ENCODE measurements around the gene SLC12A4. TPM values are rescaled to one million over a fixed set of nuclear protein-coding genes. Genes with fewer than 3 reads are reported as not detected.

SLC12A4 gene
- total RNA-seq, 1 experiment from 2014 or later = 41.9 TPM

- Histone ChIP-seq H3K27ac (ENCODE audit: low read depth, low read length, poor library complexity, severe bottlenecking) (no peak overlapping the region), H3K9me3 (ENCODE audit: low read depth, low read length, poor library complexity, severe bottlenecking) (no peaks in the 10 kb centered on the region), H3K36me3 (ENCODE audit: insufficient read depth, low read length, poor library complexity, severe bottlenecking) (no peaks in the 10 kb centered on the region), H3K4me3 (ENCODE audit: low read depth, low read length, poor library complexity, severe bottlenecking) (no peak overlapping the region), H3K27me3 (replicated peaks; ENCODE audit: insufficient read depth, low read depth, low read length, poor library complexity) (no peaks in the 10 kb centered on the region), H3K4me1 (ENCODE audit: insufficient read depth, low read length, poor library complexity, severe bottlenecking) (no peaks in the 10 kb centered on the region)
- intact Hi-C loops (cut with micrococcal nuclease; ENCODE audit: unreplicated experiment) = no loop called here
- TF ChIP-seq EZH2 (IDR thresholded peaks at IDR 0.05; ENCODE audit: borderline replicate concordance, low read depth, low read length, poor library complexity, severe bottlenecking) (no peak), CTCF (conservative IDR thresholded peaks at IDR 0.05; ENCODE audit: low read depth, low read length) (no peak)
- peak; percentile 35 for DNase-seq (ENCODE audit: low spot score)
- BruUV-seq (replicated peaks) = TSS peak; percentile 16
- POLR2A ChIA-PET (ENCODE audit: low non-redundant PET) = interaction anchor here (0.7 kb wide), 1 partner anchor 374 kb away, joined by 4 read pairs; no protein-coding TSS in a partner anchor
- CTCF ChIA-PET = interaction anchor here (0.9 kb wide), 1 partner anchor 10 kb away, joined by 3 read pairs; no protein-coding TSS in a partner anchor
Observed at GRCh38 chr16:67910158-67910557, 58.3 kb downstream of the SLC12A4 start.

GRCh38 chr16:67909056-67909742 is 59.2 kb downstream of the SLC12A4 start:
- H3K9me3 ChIP-seq (ENCODE audit: low read depth, low read length, poor library complexity, severe bottlenecking) = no peaks in the 10 kb centered on the region
- ChIA-PET POLR2A (ENCODE audit: low non-redundant PET) (no interaction called here), CTCF (no interaction called here)
- TF ChIP-seq EZH2 (IDR thresholded peaks at IDR 0.05; ENCODE audit: borderline replicate concordance, low read depth, low read length, poor library complexity, severe bottlenecking) (no peak), CTCF (conservative IDR thresholded peaks at IDR 0.05; ENCODE audit: low read depth, low read length) (no peak)
- no peaks in the 10 kb centered on the region for H3K4me1 ChIP-seq (ENCODE audit: insufficient read depth, low read length, poor library complexity, severe bottlenecking)
- H3K27ac ChIP-seq (ENCODE audit: low read depth, low read length, poor library complexity, severe bottlenecking) = no peak overlapping the region
- H3K27me3 ChIP-seq (replicated peaks; ENCODE audit: insufficient read depth, low read depth, low read length, poor library complexity) = no peaks in the 10 kb centered on the region
- no TSS peak for BruUV-seq (replicated peaks)
- intact Hi-C loops (cut with micrococcal nuclease; ENCODE audit: unreplicated experiment) = no loop called here
- DNase-seq (ENCODE audit: low spot score) = no peak
- H3K4me3 ChIP-seq (ENCODE audit: low read depth, low read length, poor library complexity, severe bottlenecking) = no peak overlapping the region
- no peaks in the 10 kb centered on the region for H3K36me3 ChIP-seq (ENCODE audit: insufficient read depth, low read length, poor library complexity, severe bottlenecking)

GRCh38 chr16:67907397-67908180 is 60.8 kb downstream of the SLC12A4 start:
- POLR2A ChIA-PET (ENCODE audit: low non-redundant PET) = interaction anchor here (0.6 kb wide), 1 partner anchor 124 kb away, joined by 12 read pairs; no protein-coding TSS in a partner anchor
- CTCF ChIA-PET = no interaction called here
- Histone ChIP-seq H3K9me3 (ENCODE audit: low read depth, low read length, poor library complexity, severe bottlenecking) (no peaks in the 10 kb centered on the region), H3K27ac (ENCODE audit: low read depth, low read length, poor library complexity, severe bottlenecking) (no peak overlapping the region), H3K4me3 (ENCODE audit: low read depth, low read length, poor library complexity, severe bottlenecking) (no peak overlapping the region), H3K4me1 (ENCODE audit: insufficient read depth, low read length, poor library complexity, severe bottlenecking) (no peaks in the 10 kb centered on the region), H3K27me3 (replicated peaks; ENCODE audit: insufficient read depth, low read depth, low read length, poor library complexity) (no peaks in the 10 kb centered on the region), H3K36me3 (ENCODE audit: insufficient read depth, low read length, poor library complexity, severe bottlenecking) (no peaks in the 10 kb centered on the region)
- TF ChIP-seq CTCF (conservative IDR thresholded peaks at IDR 0.05; ENCODE audit: low read depth, low read length) = no peak
- no peak for TF ChIP-seq EZH2 (IDR thresholded peaks at IDR 0.05; ENCODE audit: borderline replicate concordance, low read depth, low read length, poor library complexity, severe bottlenecking)
- DNase-seq (ENCODE audit: low spot score) = no peak
- intact Hi-C loops (cut with micrococcal nuclease; ENCODE audit: unreplicated experiment) = no loop called here
- no TSS peak for BruUV-seq (replicated peaks)
